B cell (primary cell): Measurements from ENCODE around the gene CCDC34. TPM values are rescaled to one million over a fixed set of nuclear protein-coding genes. Genes with fewer than 3 reads are reported as not detected.
A peak's percentile ranks its signal among the peaks of the same experiment; 100 is the strongest.

Source experiments
- ATAC-seq: fragments of 200-7000 bp; cut with Tn5 transposase; one replicate; pipeline ENCODE4 v1.10.0; 2021; ENCODE audit warnings: low read depth, mild to moderate bottlenecking, moderate number of reproducible peaks, moderate library complexity
- CTCF ChIA-PET: fragments of 350-600 bp; sonication (Branson Sonifier 250); formaldehyde crosslinking; loops from one replicate; lab custom pipeline; 2021; ENCODE audit warnings: antibody characterized with exemption, inconsistent platforms; lab: Charles Lee
- POLR2A ChIA-PET: fragments of 350-600 bp; sonication (Branson Sonifier 250); formaldehyde crosslinking; loops from one replicate; lab custom pipeline; 2021; ENCODE audit warnings: antibody characterized with exemption; lab: Charles Lee
- DNase-seq: peaks from one replicate; pipeline ENCODE4 v3.0.0; 2013
- H2AFZ ChIP-seq: 2 replicates; pipeline ENCODE4 v1.6.1; 2012; ENCODE audit warnings: mild to moderate bottlenecking, low read depth, low read length; ENCODE audit not compliant: insufficient read depth, poor library complexity, severe bottlenecking
- H3K27ac ChIP-seq, 2 donors: 1 replicate in 1 of 2; 2 replicates in 1 of 2; pipeline ENCODE4 v1.5.1; 2012 to 2013; ENCODE audit warnings: low read length in 2 of 2, mild to moderate bottlenecking in 2 of 2, moderate library complexity in 1 of 2
- H3K27me3 ChIP-seq, 4 experiments: fragments of 200-600 bp in 1 of 4; sonication (generic) in 1 of 4; replicated peaks in 1 of 4; 1 replicate in 2 of 4; 2 replicates in 2 of 4; pipeline versions ENCODE4 v1.6.1 to v1.7.0; 2013 to 2016; ENCODE audit warnings: low read length in 3 of 4, mild to moderate bottlenecking in 2 of 4, mixed read lengths in 1 of 4, moderate library complexity in 1 of 4; ENCODE audit not compliant: insufficient read depth in 4 of 4, control insufficient read depth in 3 of 4; ENCODE audit errors: control extremely low read depth in 1 of 4
- H3K36me3 ChIP-seq, 2 experiments: replicated peaks in 1 of 2; 1 replicate in 1 of 2; 2 replicates in 1 of 2; pipeline versions ENCODE4 v1.6.1 to v1.7.1; 2013; ENCODE audit warnings: low read length in 1 of 2; ENCODE audit not compliant: insufficient read depth in 2 of 2, control insufficient read depth in 1 of 2; ENCODE audit errors: control extremely low read depth in 1 of 2, extremely low read depth in 1 of 2
- H3K4me1 ChIP-seq, 2 donors: fragments of 200-600 bp in 1 of 2; sonication (generic) in 1 of 2; 1 replicate in 1 of 2; 2 replicates in 1 of 2; pipeline versions ENCODE4 v1.5.1 to v1.6.1; 2013 to 2017; ENCODE audit warnings: low read length in 2 of 2; ENCODE audit not compliant: control insufficient read depth in 2 of 2, insufficient read depth in 2 of 2
- H3K4me2 ChIP-seq: replicated peaks from 2 replicates; pipeline ENCODE3; 2012; ENCODE audit warnings: mild to moderate bottlenecking, low read depth, low read length; ENCODE audit not compliant: poor library complexity, severe bottlenecking
- H3K4me3 ChIP-seq, 5 experiments: fragments of 200-600 bp in 1 of 5; sonication (generic) in 1 of 5; 1 replicate in 3 of 5; 2 replicates in 2 of 5; pipeline versions ENCODE4 v1.5.1 to v1.7.0; 2011 to 2016; ENCODE audit warnings: low read length in 4 of 5, mild to moderate bottlenecking in 4 of 5, low read depth in 2 of 5, control low read depth in 1 of 5, moderate library complexity in 1 of 5; ENCODE audit not compliant: insufficient read depth in 1 of 5; ENCODE audit errors: control extremely low read depth in 1 of 5, extremely low read depth in 1 of 5
- H3K79me2 ChIP-seq: fragments of 200-600 bp; sonication (generic); one replicate; pipeline ENCODE4 v1.6.0; 2016; ENCODE audit warnings: low read length; ENCODE audit not compliant: control insufficient read depth, insufficient read depth
- H3K9ac ChIP-seq: fragments of 200-600 bp; sonication (generic); 2 replicates; pipeline ENCODE4 v1.6.1; 2017; ENCODE audit warnings: mild to moderate bottlenecking, low read length, moderate library complexity
- H3K9me3 ChIP-seq, 3 donors: one replicate each; pipeline versions ENCODE4 v1.6.1 to v1.7.1; 2013; ENCODE audit warnings: low read length in 2 of 3; ENCODE audit not compliant: control insufficient read depth in 2 of 3, insufficient read depth in 1 of 3; ENCODE audit errors: control extremely low read depth in 1 of 3
- H4K20me1 ChIP-seq: 2 replicates; pipeline ENCODE4 v1.6.0; 2012; ENCODE audit warnings: mild to moderate bottlenecking, low read length; ENCODE audit not compliant: insufficient read depth, control insufficient read depth, poor library complexity, severe bottlenecking
- H3K27ac Mint-ChIP-seq: one replicate; pipeline ENCODE4 v1.8.0; 2021; ENCODE audit warnings: mixed read lengths
- H3K27me3 Mint-ChIP-seq: one replicate; pipeline ENCODE4 v1.8.0; 2021; ENCODE audit warnings: mixed read lengths
- H3K4me1 Mint-ChIP-seq: one replicate; pipeline ENCODE4 v1.8.0; 2021; ENCODE audit warnings: mixed read lengths
- H3K4me3 Mint-ChIP-seq: one replicate; pipeline ENCODE4 v1.8.0; 2021; ENCODE audit warnings: mixed read lengths
- H3K9me3 Mint-ChIP-seq: one replicate; pipeline ENCODE4 v1.8.0; 2022; ENCODE audit warnings: mixed read lengths; ENCODE audit not compliant: insufficient read depth
- EZH2 ChIP-seq: IDR thresholded peaks from 2 replicates; pipeline ENCODE4 v1.6.1; 2012; ENCODE audit warnings: borderline replicate concordance, low read depth, mild to moderate bottlenecking, moderate library complexity, low read length; ENCODE audit not compliant: insufficient read depth, poor library complexity, severe bottlenecking
- WGBS: methylation state at CpG from one replicate; pipeline ENCODE4 v1.1.5; 2013; ENCODE audit warnings: missing lambda C conversion rate; ENCODE audit not compliant: insufficient coverage; 5-methylcytosine and 5-hydroxymethylcytosine counted together
- intact Hi-C: fragments of 100-400 bp; cut with micrococcal nuclease; formaldehyde crosslinking; loops from one replicate; pipeline ENCODE4 v1.10.0; 2022
- polyA minus RNA-seq: library from RNA; depleted of rRNA, polyadenylated mRNA; stranded (reverse); fragments of >200 nt; gene quantifications from 2 replicates; pipeline ENCODE4 v1.2.3, GENCODE V29; 2012
- polyA plus RNA-seq: library from polyadenylated mRNA; depleted of rRNA; stranded (reverse); fragments of >200 nt; gene quantifications from 2 replicates; pipeline ENCODE4 v1.2.3, GENCODE V29; 2012
- total RNA-seq, 2 donors: library from RNA; stranded (reverse); fragments of 120-200 nt in 1 of 2; gene quantifications; 1 replicate in 1 of 2; 2 replicates in 1 of 2; pipeline versions ENCODE4 v1.2.3 to v1.2.4, GENCODE V29; 2013 to 2022
- TF ChIP-seq, protein P1 (sequence below): fragments of 200-600 bp; IDR thresholded peaks from one replicate; pipeline ENCODE4 v1.8.0; 2022; ENCODE audit warnings: antibody characterized with exemption, mild to moderate bottlenecking

Gene CCDC34, protein sequence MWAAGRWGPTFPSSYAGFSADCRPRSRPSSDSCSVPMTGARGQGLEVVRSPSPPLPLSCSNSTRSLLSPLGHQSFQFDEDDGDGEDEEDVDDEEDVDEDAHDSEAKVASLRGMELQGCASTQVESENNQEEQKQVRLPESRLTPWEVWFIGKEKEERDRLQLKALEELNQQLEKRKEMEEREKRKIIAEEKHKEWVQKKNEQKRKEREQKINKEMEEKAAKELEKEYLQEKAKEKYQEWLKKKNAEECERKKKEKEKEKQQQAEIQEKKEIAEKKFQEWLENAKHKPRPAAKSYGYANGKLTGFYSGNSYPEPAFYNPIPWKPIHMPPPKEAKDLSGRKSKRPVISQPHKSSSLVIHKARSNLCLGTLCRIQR
- total RNA-seq: 4.1 and 4.6 TPM in 2 replicates
- 3.2 TPM for total RNA-seq (2013)
- polyA plus RNA-seq: 0.76 and 0.94 TPM in 2 replicates
- polyA minus RNA-seq: 0.26 and 0.50 TPM in 2 replicates

DNA sequence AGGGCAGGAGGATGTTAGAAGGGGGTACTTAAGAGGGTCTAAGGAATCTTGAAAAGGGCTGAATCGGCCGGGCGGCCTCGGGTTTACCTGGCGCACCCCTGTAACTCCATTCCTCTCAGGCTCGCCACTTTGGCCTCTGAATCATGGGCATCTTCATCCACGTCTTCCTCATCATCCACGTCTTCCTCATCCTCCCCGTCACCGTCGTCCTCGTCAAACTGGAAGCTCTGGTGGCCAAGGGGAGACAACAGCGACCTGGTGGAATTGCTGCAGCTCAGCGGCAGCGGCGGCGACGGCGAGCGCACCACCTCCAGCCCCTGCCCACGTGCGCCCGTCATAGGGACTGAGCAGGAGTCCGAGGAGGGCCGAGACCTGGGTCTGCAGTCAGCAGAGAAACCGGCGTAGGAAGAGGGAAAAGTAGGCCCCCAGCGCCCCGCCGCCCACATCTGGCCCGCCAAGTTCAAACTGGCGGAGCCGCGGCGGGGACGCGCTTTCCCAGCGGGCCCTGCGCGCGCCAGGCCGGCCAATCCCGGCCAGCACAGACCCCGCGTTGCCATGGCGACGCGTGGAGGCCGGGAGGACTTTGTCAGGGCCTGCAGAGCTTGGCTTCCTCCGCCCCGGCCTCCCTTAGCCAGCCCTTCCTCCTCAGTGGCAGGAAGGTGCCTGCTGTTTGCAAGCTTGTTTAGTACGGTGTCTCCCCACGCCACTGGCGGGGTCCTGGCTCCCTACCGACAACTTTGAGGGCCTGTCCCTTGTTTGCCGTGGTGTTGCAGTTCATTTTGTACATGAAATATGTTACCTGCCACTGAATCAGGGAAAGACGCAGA lies at the start of gene CCDC34:
Gene CCDC34, minus strand, starts transcription at position 467 of the 827 bp plus-strand sequence. Its CDS starts 21 bp downstream, at position 446.
- Mint-ChIP-seq H3K9me3 (no peaks in the 10 kb centered on the region), H3K27ac (peak within 1 kb of the TSS; percentile 88), H3K4me1 (peaks cover 18% of the 10 kb centered on the region), H3K4me3 (peak within 1 kb of the TSS; percentile 90), H3K27me3 (no peaks in the 10 kb centered on the region)
- Histone ChIP-seq H3K9me3 (no peaks in the 10 kb centered on the region), H2AFZ (peak within 1 kb of the TSS; percentile 98), H3K4me3 (peak within 1 kb of the TSS; percentile 59 to 77 (median 64)), H3K27me3 (no peaks in the 10 kb centered on the region), H4K20me1 (no peaks in the 10 kb centered on the region), H3K27ac (peak within 1 kb of the TSS in 1 of 2 donors; percentile 62), H3K79me2 (no peaks in the 10 kb centered on the region), H3K36me3 (no peaks in the 10 kb centered on the region), H3K9ac (peak within 1 kb of the TSS; percentile 75), H3K4me2 (peak within 1 kb of the TSS; percentile 75), H3K4me1 (peaks cover 8 to 14% of the 10 kb centered on the region in 2 donors)
- ChIA-PET POLR2A (no interaction called here), CTCF (interaction anchor here (1.1 kb wide), 1 partner anchor 136 kb away, joined by 3 read pairs; no protein-coding TSS in a partner anchor)
- ATAC-seq (peak; percentile 97), DNase-seq (peak; percentile 93)
- WGBS: 2% methylated on average over 51 of the region's 57 CpGs
- intact Hi-C loops: loop anchor here (1.0 to 2.0 kb wide), 3 partner anchors 110 to 746 kb away; partner anchors contain the start of genes KIF18A, LGR4, LIN7C and METTL15
- no peak for TF ChIP-seq EZH2
- TF ChIP-seq, protein P1, sequence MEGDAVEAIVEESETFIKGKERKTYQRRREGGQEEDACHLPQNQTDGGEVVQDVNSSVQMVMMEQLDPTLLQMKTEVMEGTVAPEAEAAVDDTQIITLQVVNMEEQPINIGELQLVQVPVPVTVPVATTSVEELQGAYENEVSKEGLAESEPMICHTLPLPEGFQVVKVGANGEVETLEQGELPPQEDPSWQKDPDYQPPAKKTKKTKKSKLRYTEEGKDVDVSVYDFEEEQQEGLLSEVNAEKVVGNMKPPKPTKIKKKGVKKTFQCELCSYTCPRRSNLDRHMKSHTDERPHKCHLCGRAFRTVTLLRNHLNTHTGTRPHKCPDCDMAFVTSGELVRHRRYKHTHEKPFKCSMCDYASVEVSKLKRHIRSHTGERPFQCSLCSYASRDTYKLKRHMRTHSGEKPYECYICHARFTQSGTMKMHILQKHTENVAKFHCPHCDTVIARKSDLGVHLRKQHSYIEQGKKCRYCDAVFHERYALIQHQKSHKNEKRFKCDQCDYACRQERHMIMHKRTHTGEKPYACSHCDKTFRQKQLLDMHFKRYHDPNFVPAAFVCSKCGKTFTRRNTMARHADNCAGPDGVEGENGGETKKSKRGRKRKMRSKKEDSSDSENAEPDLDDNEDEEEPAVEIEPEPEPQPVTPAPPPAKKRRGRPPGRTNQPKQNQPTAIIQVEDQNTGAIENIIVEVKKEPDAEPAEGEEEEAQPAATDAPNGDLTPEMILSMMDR: no peak
